ENCODE data around the gene OST4.

- TF ChIP-seq ZNF274 (IDR thresholded peaks at IDR 0.05; ENCODE audit: low read depth, low read length) (no peak), YY1 (IDR thresholded peaks at IDR 0.05; ENCODE audit: insufficient read depth, insufficient read length) (no peak), SUZ12 (IDR thresholded peaks at IDR 0.05; ENCODE audit: extremely low read depth, insufficient read depth, insufficient read length) (no peak)
Measured at GRCh38 chr2:27051902-27052645, 19.4 kb downstream of the OST4 start.
